Endodermal cell (in vitro differentiated cells): ENCODE results near the gene NOP9. TPM values are rescaled to one million over a fixed set of nuclear protein-coding genes. Genes with fewer than 3 reads are reported as not detected.

Experiments
- DNase-seq: peaks from one replicate; pipeline ENCODE4 v3.0.0-alpha.2; 2017
- H3K27ac ChIP-seq: 2 replicates; pipeline ENCODE4 v1.5.1; 2013; ENCODE audit warnings: mild to moderate bottlenecking, low read depth, low read length, moderate library complexity
- H3K27me3 ChIP-seq: 2 replicates; pipeline ENCODE4 v1.6.1; 2013; ENCODE audit warnings: mild to moderate bottlenecking, low read length, moderate library complexity; ENCODE audit not compliant: insufficient read depth, control insufficient read depth, poor library complexity, severe bottlenecking
- H3K36me3 ChIP-seq: 2 replicates; pipeline ENCODE4 v1.7.0; 2013; ENCODE audit warnings: mild to moderate bottlenecking, low read length, moderate library complexity; ENCODE audit not compliant: control insufficient read depth, insufficient read depth
- H3K4me1 ChIP-seq: one replicate; pipeline ENCODE4 v1.7.0; 2013; ENCODE audit warnings: low read length; ENCODE audit not compliant: control insufficient read depth, insufficient read depth
- H3K4me3 ChIP-seq: 2 replicates; pipeline ENCODE4 v1.5.1; 2013; ENCODE audit warnings: mild to moderate bottlenecking, low read length, moderate library complexity
- H3K9ac ChIP-seq: 2 replicates; pipeline ENCODE4 v1.6.1; 2013; ENCODE audit warnings: mild to moderate bottlenecking, low read length, moderate library complexity; ENCODE audit not compliant: poor library complexity, severe bottlenecking; ENCODE audit errors: extremely low read depth
- H3K9me3 ChIP-seq: 2 replicates; pipeline ENCODE4 v1.6.1; 2013; ENCODE audit warnings: mild to moderate bottlenecking, low read length, moderate library complexity; ENCODE audit not compliant: control insufficient read depth
- H3K27ac Mint-ChIP-seq: 2 replicates; pipeline ENCODE4 v1.8.0; 2020; ENCODE audit warnings: mixed read lengths
- H3K27me3 Mint-ChIP-seq: 2 replicates; pipeline ENCODE4 v1.8.0; 2021; ENCODE audit warnings: mild to moderate bottlenecking, mixed read lengths; ENCODE audit not compliant: insufficient read depth
- H3K36me3 Mint-ChIP-seq: 2 replicates; pipeline ENCODE4 v1.8.0; 2020; ENCODE audit warnings: low read depth, mixed read lengths
- H3K4me1 Mint-ChIP-seq: 2 replicates; pipeline ENCODE4 v1.8.0; 2020; ENCODE audit warnings: mixed read lengths
- H3K4me3 Mint-ChIP-seq: 2 replicates; pipeline ENCODE4 v1.8.0; 2020; ENCODE audit warnings: mild to moderate bottlenecking, moderate library complexity, mixed read lengths
- H3K9me3 Mint-ChIP-seq: 2 replicates; pipeline ENCODE4 v1.8.0; 2020; ENCODE audit warnings: mild to moderate bottlenecking, mixed read lengths
- CTCF ChIP-seq: fragments of 200-600 bp; sonication (generic); conservative IDR thresholded peaks from 2 replicates; pipeline ENCODE4 v1.5.0; 2021; ENCODE audit warnings: antibody characterized with exemption, mild to moderate bottlenecking
- WGBS, 2 experiments: methylation state at CpG; one replicate each; pipeline versions ENCODE4 v1.1.5 to v1.1.7; 2013; ENCODE audit warnings: missing lambda C conversion rate in 2 of 2, mixed read lengths in 1 of 2; ENCODE audit not compliant: insufficient coverage in 1 of 2, insufficient read length in 1 of 2; 5-methylcytosine and 5-hydroxymethylcytosine counted together
- total RNA-seq, 2 donors: library from RNA; stranded (reverse); fragmentation: NEBNext Ultra II Directional in 1 of 2; extraction: Animal tissue kit (Norgen Biotek cat#: 25700) in 1 of 2; gene quantifications; 2 replicates in 1 of 2; 3 replicates in 1 of 2; pipeline ENCODE4 v1.2.1, GENCODE V29; 2021

NOP9 gene
- total RNA-seq, 2 donors from 2014 or later, result 31.1 to 32.0 TPM

- H3K27ac Mint-ChIP-seq, result peak overlapping the region; percentile 95
- no peaks in the 10 kb centered on the region for H3K36me3 ChIP-seq
Observed at GRCh38 chr14:24270537-24271133, 29.0 kb upstream of the NOP9 start.

GRCh38 chr14:24271134-24271833 lies 28.4 kb upstream of the NOP9 start, which contains the start of gene RABGGTA:
Gene RABGGTA, minus strand, starts transcription at chr14:24271597. Its CDS starts 482 bp downstream, at chr14:24271115.
- H3K9me3 ChIP-seq, result no peaks in the 10 kb centered on the region
- H3K4me3 ChIP-seq, result peak within 1 kb of the TSS; percentile 90
- H3K36me3 ChIP-seq, result no peaks in the 10 kb centered on the region
- H3K4me1 ChIP-seq, result no peaks in the 10 kb centered on the region
- H3K36me3 Mint-ChIP-seq, result peaks cover 5% of the 10 kb centered on the region
- H3K4me1 Mint-ChIP-seq, result peaks cover 4% of the 10 kb centered on the region
- no peaks in the 10 kb centered on the region for H3K9me3 Mint-ChIP-seq
- H3K9ac ChIP-seq, result peak within 1 kb of the TSS; percentile 98
- peak within 1 kb of the TSS; percentile 95 for H3K27ac Mint-ChIP-seq
- no peaks in the 10 kb centered on the region for H3K27me3 ChIP-seq
- H3K4me3 Mint-ChIP-seq, result peak within 1 kb of the TSS; percentile 75
- TF ChIP-seq CTCF, result peak; percentile 76
- peak; percentile 98 for DNase-seq
- H3K27ac ChIP-seq, result peak within 1 kb of the TSS; percentile 96
- H3K27me3 Mint-ChIP-seq, result no peaks in the 10 kb centered on the region
- 0 to 1% methylated on average over 48 to 61 of the region's 61 CpGs for WGBS, 2 experiments

More at GRCh38 chr14:24270537-24271133, 29.0 kb upstream of the NOP9 start:
- Mint-ChIP-seq H3K4me1 (peaks cover 4% of the 10 kb centered on the region), H3K4me3 (peak overlapping the region; percentile 75), H3K36me3 (peaks cover 5% of the 10 kb centered on the region), H3K9me3 (no peaks in the 10 kb centered on the region), H3K27me3 (no peaks in the 10 kb centered on the region)
- H3K27ac ChIP-seq, result no peak overlapping the region
- WGBS, 2 experiments, result 36 to 38% methylated on average over 11 to 13 of the region's 13 CpGs
- peak overlapping the region; percentile 90 for H3K4me3 ChIP-seq
- peak overlapping the region; percentile 98 for H3K9ac ChIP-seq
- no peak for DNase-seq
- no peaks in the 10 kb centered on the region for H3K9me3 ChIP-seq
- TF ChIP-seq CTCF, result no peak
- no peaks in the 10 kb centered on the region for H3K4me1 ChIP-seq
- H3K27me3 ChIP-seq, result no peaks in the 10 kb centered on the region

DNA sequence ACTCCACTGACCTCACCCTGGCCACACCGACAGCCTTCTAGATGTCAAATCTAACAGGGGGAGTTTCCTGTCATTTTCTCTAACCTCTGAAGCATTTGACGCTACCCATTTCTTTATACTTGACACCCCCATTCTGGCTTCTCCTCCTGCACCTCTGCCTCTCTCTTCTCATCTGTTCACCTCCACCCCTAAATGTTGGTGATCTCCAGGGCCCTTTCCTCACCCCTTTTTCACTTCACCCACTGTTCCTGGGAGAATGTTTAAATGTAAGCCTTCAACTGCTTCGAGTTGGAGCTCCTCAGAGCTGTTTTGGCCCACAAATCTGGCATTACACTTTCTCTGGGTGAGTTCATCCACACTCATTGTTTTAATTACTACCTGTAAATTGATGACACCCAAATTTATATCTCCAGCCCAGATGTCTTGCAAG lies 27.8 kb upstream of the NOP9 start:
- Histone ChIP-seq H3K36me3 (no peaks in the 10 kb centered on the region), H3K9me3 (no peaks in the 10 kb centered on the region), H3K27ac (no peak overlapping the region), H3K27me3 (no peaks in the 10 kb centered on the region), H3K4me1 (no peaks in the 10 kb centered on the region), H3K4me3 (peak overlapping the region; percentile 90), H3K9ac (peak overlapping the region; percentile 98)
- 27 to 28% methylated on average over 2 to 3 of the region's 3 CpGs for WGBS, 2 experiments
- Mint-ChIP-seq H3K36me3 (peaks cover 5% of the 10 kb centered on the region), H3K4me3 (peak overlapping the region; percentile 75), H3K27me3 (no peaks in the 10 kb centered on the region), H3K4me1 (peaks cover 4% of the 10 kb centered on the region), H3K9me3 (no peaks in the 10 kb centered on the region), H3K27ac (peak overlapping the region; percentile 86)
- no peak for TF ChIP-seq CTCF
- DNase-seq, result no peak
